Activated CD8-positive, alpha-beta T cell treated with anti-CD3 and anti-CD28 coated beads, Interleukin-2, amount 10 ng/mL, durations not matched to agents 7 days and 5 days (primary cell): ENCODE results near the gene CST9L. TPM values are rescaled to one million over a fixed set of nuclear protein-coding genes. Genes with fewer than 3 reads are reported as not detected.

Source experiments
- ATAC-seq: fragments of 150-1000 bp; cut with Tn5 transposase; one replicate; pipeline ENCODE4 v1.10.0; 2021; ENCODE audit warnings: moderate library complexity
- CTCF ChIA-PET: fragments of 350-600 bp; sonication (Branson Sonifier 250); formaldehyde crosslinking; loops from one replicate; lab custom pipeline; 2021; ENCODE audit warnings: antibody characterized with exemption; lab: Charles Lee
- POLR2A ChIA-PET: fragments of 350-600 bp; sonication (Branson Sonifier 250); formaldehyde crosslinking; loops from one replicate; lab custom pipeline; 2021; ENCODE audit warnings: antibody characterized with exemption; lab: Charles Lee
- DNase-seq: peaks from one replicate; pipeline ENCODE4 v3.0.0-alpha.2; 2020
- H3K27ac Mint-ChIP-seq: one replicate; pipeline ENCODE4 v1.8.0; 2021; ENCODE audit warnings: mild to moderate bottlenecking, mixed read lengths
- H3K27me3 Mint-ChIP-seq: one replicate; pipeline ENCODE4 v1.8.0; 2021; ENCODE audit warnings: low read depth, mixed read lengths
- H3K36me3 Mint-ChIP-seq: one replicate; pipeline ENCODE4 v1.8.0; 2021; ENCODE audit warnings: low read depth, mixed read lengths
- H3K4me1 Mint-ChIP-seq: one replicate; pipeline ENCODE4 v1.8.0; 2021; ENCODE audit warnings: low read depth, mixed read lengths
- H3K4me3 Mint-ChIP-seq: one replicate; pipeline ENCODE4 v1.8.0; 2021; ENCODE audit warnings: mild to moderate bottlenecking, mixed read lengths
- H3K9me3 Mint-ChIP-seq: one replicate; pipeline ENCODE4 v1.8.0; 2022; ENCODE audit warnings: mixed read lengths; ENCODE audit not compliant: insufficient read depth
- total RNA-seq, 2 experiments: library from RNA; stranded (reverse); gene quantifications; one replicate each; pipeline ENCODE4 v1.2.3, GENCODE V29; 2021

The CST9L gene
- total RNA-seq, 2 experiments from 2014 or later: not detected

GRCh38 chr20:23515250-23515939 is 52.9 kb downstream of the CST9L start:
- DNase-seq (no peak), ATAC-seq (no peak)
- Mint-ChIP-seq H3K36me3 (no peaks in the 10 kb centered on the region), H3K9me3 (no peaks in the 10 kb centered on the region), H3K27me3 (no peaks in the 10 kb centered on the region), H3K4me3 (no peak overlapping the region), H3K27ac (no peak overlapping the region), H3K4me1 (no peaks in the 10 kb centered on the region)
- POLR2A ChIA-PET: no interaction called here
- CTCF ChIA-PET: no interaction called here

- Mint-ChIP-seq H3K27ac (no peak overlapping the region), H3K4me3 (no peak overlapping the region), H3K4me1 (no peaks in the 10 kb centered on the region), H3K9me3 (no peaks in the 10 kb centered on the region), H3K36me3 (no peaks in the 10 kb centered on the region), H3K27me3 (no peaks in the 10 kb centered on the region)
- ATAC-seq (no peak), DNase-seq (no peak)
- ChIA-PET CTCF (no interaction called here), POLR2A (no interaction called here)
Measured at GRCh38 chr20:23514848-23515247, 53.4 kb downstream of the CST9L start.

Other genes starting within 250 kb of the CST9L start
- gene NXT1, start 217.7 kb downstream of the CST9L start, total RNA-seq: 10 to 100 TPM; 34.8 to 35.5 TPM
- 10 to 100 TPM; 11.1 to 15.8 TPM for gene GZF1, start 206.3 kb downstream of the CST9L start, total RNA-seq
- gene NAPB, start 147.0 kb downstream of the CST9L start, total RNA-seq: 10 to 100 TPM; 15.6 to 18.7 TPM
- not detected for gene CSTL1, start 128.8 kb downstream of the CST9L start, total RNA-seq
- not detected for gene CST11, start 115.6 kb downstream of the CST9L start, total RNA-seq
- gene CST8, start 77.4 kb downstream of the CST9L start, total RNA-seq: not detected
- gene CST9, start 37.4 kb upstream of the CST9L start, total RNA-seq: not detected
- under 1 TPM; 0.47 to 0.50 TPM for gene CST3, start 69.5 kb upstream of the CST9L start, total RNA-seq
- not detected for gene CST4, start 120.6 kb upstream of the CST9L start, total RNA-seq
- gene CST1, start 182.5 kb upstream of the CST9L start, total RNA-seq: not detected